GM12878 (cell line): ENCODE results near the gene LCN12. TPM values are rescaled to one million over a fixed set of nuclear protein-coding genes. Genes with fewer than 3 reads are reported as not detected.

Experiments
- BACH1 ChIP-seq: fragments of 450-650 bp; IDR thresholded peaks from 2 replicates; pipeline ENCODE4 v1.6.1; 2017; ENCODE audit warnings: mild to moderate bottlenecking, borderline replicate concordance
- CHD1 ChIP-seq: IDR thresholded peaks from 2 replicates; pipeline ENCODE4 v1.6.1; 2012; ENCODE audit warnings: low read depth, low read length, improper control_type of control experiment
- CREM ChIP-seq: IDR thresholded peaks from 2 replicates; pipeline ENCODE4 v1.6.1; 2014; ENCODE audit warnings: antibody characterized with exemption, low read depth
- ETV6 ChIP-seq, 2 experiments: fragments of 450-650 bp in 1 of 2; IDR thresholded peaks in 1 of 2; conservative IDR thresholded peaks in 1 of 2; 2 replicates each; pipeline ENCODE4 v1.6.1; 2014; ENCODE audit warnings: antibody characterized with exemption in 1 of 2, borderline replicate concordance in 1 of 2, low read depth in 1 of 2, mild to moderate bottlenecking in 1 of 2, moderate library complexity in 1 of 2
- FOS ChIP-seq: IDR thresholded peaks from 3 replicates; pipeline ENCODE4 v1.6.1; 2011; ENCODE audit warnings: borderline replicate concordance; ENCODE audit not compliant: insufficient read length; ENCODE audit errors: extremely low read depth
- GATAD2B ChIP-seq: fragments of 450-650 bp; conservative IDR thresholded peaks from 2 replicates; pipeline ENCODE4 v1.6.1; 2017; ENCODE audit warnings: low read depth, mild to moderate bottlenecking, moderate library complexity
- HDGF ChIP-seq: fragments of 450-650 bp; IDR thresholded peaks from 2 replicates; pipeline ENCODE4 v1.6.1; 2016; ENCODE audit warnings: antibody characterized with exemption
- NBN ChIP-seq: fragments of 450-650 bp; IDR thresholded peaks from 2 replicates; pipeline ENCODE4 v1.6.1; 2016
- NKRF ChIP-seq: fragments of 450-650 bp; conservative IDR thresholded peaks from 2 replicates; pipeline ENCODE4 v1.6.1; 2017; ENCODE audit warnings: mild to moderate bottlenecking, moderate library complexity
- NR2C1 ChIP-seq: fragments of 450-650 bp; IDR thresholded peaks from 2 replicates; pipeline ENCODE4 v1.6.1; 2017; ENCODE audit warnings: antibody characterized with exemption, mild to moderate bottlenecking, moderate library complexity
- NR2F1 ChIP-seq: fragments of 450-650 bp; conservative IDR thresholded peaks from 2 replicates; pipeline ENCODE4 v1.6.1; 2017; ENCODE audit warnings: mild to moderate bottlenecking
- PKNOX1 ChIP-seq: fragments of 450-650 bp; IDR thresholded peaks from 2 replicates; pipeline ENCODE4 v1.6.1; 2016; ENCODE audit warnings: mild to moderate bottlenecking
- SIN3A ChIP-seq: IDR thresholded peaks from 2 replicates; pipeline ENCODE4 v1.6.1; 2012; ENCODE audit warnings: low read depth, low read length, improper control_type of control experiment
- YY1 ChIP-seq: IDR thresholded peaks from 2 replicates; pipeline ENCODE4 v1.6.1; 2011; ENCODE audit warnings: low read depth, mild to moderate bottlenecking, low read length
- ZBTB40 ChIP-seq: fragments of 450-650 bp; IDR thresholded peaks from 2 replicates; pipeline ENCODE4 v1.6.1; 2016; ENCODE audit warnings: mild to moderate bottlenecking, moderate library complexity, borderline replicate concordance
- ZZZ3 ChIP-seq: IDR thresholded peaks from 2 replicates; pipeline ENCODE4 v1.6.1; 2011; ENCODE audit warnings: low read depth; ENCODE audit not compliant: control insufficient read depth, insufficient read length
- polyA plus RNA-seq, 11 experiments: library from polyadenylated mRNA; depleted of rRNA in 4 of 11; unstranded in 6 of 11; stranded (reverse) in 5 of 11; fragments of >200 nt; fragmentation: Nextera tagmentation in 4 of 11; fragmentation: Illumina TruSeq in 1 of 11; extraction: Ambion mirVana in 4 of 11; extraction: Trizol in 1 of 11; gene quantifications; 1 replicate in 1 of 11; 2 replicates in 10 of 11; pipeline versions ENCODE4 v1.2.1 to v1.2.3, GENCODE V29; 2011 to 2016; ENCODE audit warnings: inconsistent platforms in 2 of 11, missing spikeins in 2 of 11, low read depth in 1 of 11
- total RNA-seq, 4 experiments: library from RNA; depleted of rRNA in 3 of 4; stranded (reverse); fragments of >200 nt in 3 of 4; fragmentation: Illumina TruSeq in 1 of 4; extraction: Trizol in 1 of 4; gene quantifications; 2 replicates each; pipeline versions ENCODE4 v1.2.1 to v1.2.3, GENCODE V29; 2013 to 2021
- TF ChIP-seq, protein P1 (sequence below): IDR thresholded peaks from 2 replicates; pipeline ENCODE4 v1.6.1; 2012; ENCODE audit warnings: improper control_type of control experiment, low read depth, low read length; ENCODE audit not compliant: insufficient replicate concordance

The LCN12 gene
- total and polyA plus RNA-seq, 10 of the 15 experiments (the other 5 are each of a cell fraction or from before 2014, with no cell fraction given) = 0.06 to 0.64 (median 0.40) TPM; not detected in 3

DNA sequence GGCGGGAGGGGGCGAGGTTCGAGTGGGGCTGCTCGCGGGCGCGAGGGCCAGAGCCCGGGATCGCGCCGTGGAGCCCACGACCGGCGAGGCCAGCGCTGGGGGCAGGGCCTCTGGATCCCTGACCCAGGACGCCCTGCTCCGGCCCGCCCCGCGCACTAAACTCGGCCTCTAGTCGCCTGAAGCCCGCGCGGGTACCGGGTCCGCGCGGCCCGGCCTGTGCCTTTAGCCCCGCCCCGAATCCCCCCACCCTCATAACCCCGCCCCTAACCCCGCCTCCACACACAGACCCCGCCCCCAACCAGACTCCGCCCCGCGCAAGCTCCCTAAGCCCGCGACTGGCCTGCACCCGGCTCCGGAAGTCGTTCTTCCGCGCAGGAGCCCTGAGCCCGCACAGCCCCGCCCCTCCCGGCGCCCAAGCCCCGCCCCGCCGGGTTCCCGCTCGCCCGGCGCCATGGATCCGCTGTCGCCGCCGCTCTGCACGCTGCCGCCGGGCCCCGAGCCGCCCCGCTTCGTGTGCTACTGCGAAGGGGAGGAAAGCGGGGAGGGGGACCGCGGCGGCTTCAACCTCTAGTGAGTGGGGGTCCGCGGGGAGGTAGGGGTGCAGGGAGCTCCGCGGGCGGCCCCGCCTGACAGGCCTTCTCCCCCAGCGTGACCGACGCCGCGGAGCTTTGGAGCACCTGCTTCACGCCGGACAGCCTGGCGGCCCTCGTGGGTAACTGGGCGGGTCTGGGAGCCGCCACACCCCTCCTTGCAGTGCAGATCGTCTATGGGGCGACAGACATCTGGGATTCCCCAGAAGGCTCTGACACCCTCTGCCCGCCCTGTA is 40.1 kb downstream of the LCN12 start, which contains the start of gene PAXX (continued):
- TF ChIP-seq ETV6 (conservative IDR thresholded peaks at IDR 0.05 in 1 of 2, IDR thresholded peaks at IDR 0.05 in 1 of 2; ENCODE audit: borderline replicate concordance in 1 of 2, low read depth in 1 of 2) (no peak), CREM (no peak), PKNOX1 (peak; percentile 40), NR2F1 (peak; percentile 19; the same call in 1 of the 2 replicates), ZBTB40 (no peak), NKRF (peak; percentile 78), ZZZ3 (no peak), FOS (no peak), CHD1 (no peak), GATAD2B (0 out of 2 replicates have a peak, but pooled peaks have one; percentile 35), NBN (0 out of 2 replicates have a peak, but pooled peaks have one; percentile 35), YY1 (peak; percentile 87), BACH1 (peak; percentile 68; the same call in 1 of the 2 replicates), NR2C1 (no peak), HDGF (peak; percentile 56; the same call in 1 of the 2 replicates), SIN3A (no peak; the same call in 1 of the 2 replicates)
- TF ChIP-seq, protein P1, sequence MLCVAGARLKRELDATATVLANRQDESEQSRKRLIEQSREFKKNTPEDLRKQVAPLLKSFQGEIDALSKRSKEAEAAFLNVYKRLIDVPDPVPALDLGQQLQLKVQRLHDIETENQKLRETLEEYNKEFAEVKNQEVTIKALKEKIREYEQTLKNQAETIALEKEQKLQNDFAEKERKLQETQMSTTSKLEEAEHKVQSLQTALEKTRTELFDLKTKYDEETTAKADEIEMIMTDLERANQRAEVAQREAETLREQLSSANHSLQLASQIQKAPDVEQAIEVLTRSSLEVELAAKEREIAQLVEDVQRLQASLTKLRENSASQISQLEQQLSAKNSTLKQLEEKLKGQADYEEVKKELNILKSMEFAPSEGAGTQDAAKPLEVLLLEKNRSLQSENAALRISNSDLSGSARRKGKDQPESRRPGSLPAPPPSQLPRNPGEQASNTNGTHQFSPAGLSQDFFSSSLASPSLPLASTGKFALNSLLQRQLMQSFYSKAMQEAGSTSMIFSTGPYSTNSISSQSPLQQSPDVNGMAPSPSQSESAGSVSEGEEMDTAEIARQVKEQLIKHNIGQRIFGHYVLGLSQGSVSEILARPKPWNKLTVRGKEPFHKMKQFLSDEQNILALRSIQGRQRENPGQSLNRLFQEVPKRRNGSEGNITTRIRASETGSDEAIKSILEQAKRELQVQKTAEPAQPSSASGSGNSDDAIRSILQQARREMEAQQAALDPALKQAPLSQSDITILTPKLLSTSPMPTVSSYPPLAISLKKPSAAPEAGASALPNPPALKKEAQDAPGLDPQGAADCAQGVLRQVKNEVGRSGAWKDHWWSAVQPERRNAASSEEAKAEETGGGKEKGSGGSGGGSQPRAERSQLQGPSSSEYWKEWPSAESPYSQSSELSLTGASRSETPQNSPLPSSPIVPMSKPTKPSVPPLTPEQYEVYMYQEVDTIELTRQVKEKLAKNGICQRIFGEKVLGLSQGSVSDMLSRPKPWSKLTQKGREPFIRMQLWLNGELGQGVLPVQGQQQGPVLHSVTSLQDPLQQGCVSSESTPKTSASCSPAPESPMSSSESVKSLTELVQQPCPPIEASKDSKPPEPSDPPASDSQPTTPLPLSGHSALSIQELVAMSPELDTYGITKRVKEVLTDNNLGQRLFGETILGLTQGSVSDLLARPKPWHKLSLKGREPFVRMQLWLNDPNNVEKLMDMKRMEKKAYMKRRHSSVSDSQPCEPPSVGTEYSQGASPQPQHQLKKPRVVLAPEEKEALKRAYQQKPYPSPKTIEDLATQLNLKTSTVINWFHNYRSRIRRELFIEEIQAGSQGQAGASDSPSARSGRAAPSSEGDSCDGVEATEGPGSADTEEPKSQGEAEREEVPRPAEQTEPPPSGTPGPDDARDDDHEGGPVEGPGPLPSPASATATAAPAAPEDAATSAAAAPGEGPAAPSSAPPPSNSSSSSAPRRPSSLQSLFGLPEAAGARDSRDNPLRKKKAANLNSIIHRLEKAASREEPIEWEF = no peak
